OCI-LY3 (cell line): ENCODE data around the gene IZUMO4.

ENCODE experiments used
- H2AFZ ChIP-seq: fragments of 200-600, 300-600 bp; shearing (Covaris generic); 2 replicates; pipeline ENCODE4 v1.6.0; 2014; ENCODE audit warnings: antibody characterized with exemption, low read depth, low read length
- H3K27ac ChIP-seq: fragments of 200-600, 300-600 bp; sonication (generic); 2 replicates; pipeline ENCODE4 v1.5.1; 2014; ENCODE audit warnings: mild to moderate bottlenecking, low read length, moderate library complexity, mixed read lengths
- H3K27me3 ChIP-seq: fragments of 200-600, 300-600 bp; sonication (generic); 2 replicates; pipeline ENCODE4 v1.6.1; 2014; ENCODE audit warnings: low read depth, low read length, mixed read lengths
- H3K36me3 ChIP-seq: fragments of 200-600, 300-600 bp; sonication (generic); replicated peaks from 2 replicates; pipeline ENCODE3; 2014; ENCODE audit warnings: low read depth, low read length, mixed read lengths
- H3K4me1 ChIP-seq: fragments of 300-600, 200-600 bp; sonication (generic); 2 replicates; pipeline ENCODE4 v1.6.1; 2014; ENCODE audit warnings: low read length, mixed read lengths
- H3K4me2 ChIP-seq: fragments of 200-600, 300-600 bp; sonication (generic); 2 replicates; pipeline ENCODE4 v1.6.1; 2014; ENCODE audit warnings: low read length, mixed read lengths
- H3K4me3 ChIP-seq: fragments of 300-600, 200-600 bp; sonication (generic); 2 replicates; pipeline ENCODE4 v1.5.1; 2014; ENCODE audit warnings: antibody characterized with exemption, mild to moderate bottlenecking, low read length, moderate library complexity
- H3K79me2 ChIP-seq: fragments of 300-600, 200-600 bp; shearing (Covaris generic); 2 replicates; pipeline ENCODE4 v1.6.1; 2014; ENCODE audit warnings: mild to moderate bottlenecking, low read length, mixed read lengths
- H3K9ac ChIP-seq: fragments of 300-600, 200-600 bp; shearing (Covaris generic); 2 replicates; pipeline ENCODE4 v1.6.0; 2014; ENCODE audit warnings: mild to moderate bottlenecking, low read length, moderate library complexity
- H3K9me3 ChIP-seq: fragments of 200-600, 300-600 bp; shearing (Covaris generic); 2 replicates; pipeline ENCODE4 v1.6.1; 2014; ENCODE audit warnings: low read length, mixed read lengths; ENCODE audit not compliant: insufficient read depth
- H4K20me1 ChIP-seq: fragments of 200-600, 300-600 bp; sonication (generic); 2 replicates; pipeline ENCODE4 v1.6.1; 2016; ENCODE audit warnings: low read length, mixed read lengths; ENCODE audit not compliant: insufficient read depth
- EZH2phosphoT487 ChIP-seq: fragments of 200-600 bp; shearing (Covaris generic); IDR thresholded peaks from 2 replicates; pipeline ENCODE4 v1.6.1; 2018; ENCODE audit warnings: antibody characterized with exemption, mixed run types, low read depth
- TF ChIP-seq, protein P1 (sequence below): fragments of 200-600, 300-600 bp; sonication (generic); IDR thresholded peaks from 2 replicates; pipeline ENCODE4 v1.5.1; 2014; ENCODE audit warnings: antibody characterized with exemption, low read length, low read depth

The IZUMO4 gene

DNA sequence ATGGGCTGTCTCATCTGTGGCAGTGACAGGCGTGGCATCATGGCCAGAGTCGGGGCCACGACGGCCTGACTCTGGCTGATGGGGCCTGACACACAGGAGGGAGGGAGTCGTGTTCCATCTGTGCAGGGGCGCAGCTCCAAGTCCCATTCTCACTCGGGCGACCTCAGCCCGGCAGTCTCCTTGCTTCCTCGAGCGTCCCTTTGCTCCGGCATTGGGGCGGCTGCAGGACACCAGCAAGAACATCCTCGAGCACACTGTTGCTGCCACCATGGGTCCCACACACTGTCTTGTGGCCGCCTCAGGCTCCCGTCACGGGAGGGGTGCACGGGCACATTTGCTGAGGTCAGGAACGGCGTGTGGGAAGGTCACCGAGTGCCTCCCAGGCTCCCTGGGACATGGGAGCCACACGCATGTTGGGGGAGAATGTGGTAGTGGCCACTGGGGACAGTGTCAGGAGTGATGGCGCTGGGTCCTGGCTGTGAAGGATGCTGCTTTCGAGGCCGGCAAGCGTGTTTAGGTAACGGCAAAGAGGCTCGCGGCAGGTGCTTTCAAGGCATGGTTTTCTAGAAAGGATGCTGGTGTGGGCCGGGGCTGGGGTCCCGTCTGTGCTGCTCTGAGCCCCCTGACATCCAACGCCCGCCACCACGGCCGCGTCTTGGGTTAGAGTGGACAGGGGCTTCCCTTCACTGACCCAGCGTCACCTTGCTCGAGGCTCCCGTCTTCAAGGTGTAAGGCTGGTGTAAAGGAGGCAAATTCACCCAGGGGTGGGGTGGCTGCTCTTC is 3.4 kb downstream of the IZUMO4 start:
- H3K4me2 ChIP-seq, result no peak overlapping the region
- H3K36me3 ChIP-seq, result peaks cover 50% of the 10 kb centered on the region
- no peak overlapping the region for H2AFZ ChIP-seq
- H4K20me1 ChIP-seq, result peaks cover 10% of the 10 kb centered on the region
- H3K9ac ChIP-seq, result no peak overlapping the region
- peaks cover 17% of the 10 kb centered on the region for H3K4me1 ChIP-seq
- no peaks in the 10 kb centered on the region for H3K27me3 ChIP-seq
- TF ChIP-seq, protein P1, sequence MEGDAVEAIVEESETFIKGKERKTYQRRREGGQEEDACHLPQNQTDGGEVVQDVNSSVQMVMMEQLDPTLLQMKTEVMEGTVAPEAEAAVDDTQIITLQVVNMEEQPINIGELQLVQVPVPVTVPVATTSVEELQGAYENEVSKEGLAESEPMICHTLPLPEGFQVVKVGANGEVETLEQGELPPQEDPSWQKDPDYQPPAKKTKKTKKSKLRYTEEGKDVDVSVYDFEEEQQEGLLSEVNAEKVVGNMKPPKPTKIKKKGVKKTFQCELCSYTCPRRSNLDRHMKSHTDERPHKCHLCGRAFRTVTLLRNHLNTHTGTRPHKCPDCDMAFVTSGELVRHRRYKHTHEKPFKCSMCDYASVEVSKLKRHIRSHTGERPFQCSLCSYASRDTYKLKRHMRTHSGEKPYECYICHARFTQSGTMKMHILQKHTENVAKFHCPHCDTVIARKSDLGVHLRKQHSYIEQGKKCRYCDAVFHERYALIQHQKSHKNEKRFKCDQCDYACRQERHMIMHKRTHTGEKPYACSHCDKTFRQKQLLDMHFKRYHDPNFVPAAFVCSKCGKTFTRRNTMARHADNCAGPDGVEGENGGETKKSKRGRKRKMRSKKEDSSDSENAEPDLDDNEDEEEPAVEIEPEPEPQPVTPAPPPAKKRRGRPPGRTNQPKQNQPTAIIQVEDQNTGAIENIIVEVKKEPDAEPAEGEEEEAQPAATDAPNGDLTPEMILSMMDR, result no peak
- TF ChIP-seq EZH2phosphoT487, result no peak
- H3K4me3 ChIP-seq, result no peak overlapping the region
- H3K9me3 ChIP-seq, result no peaks in the 10 kb centered on the region
- peaks cover 37% of the 10 kb centered on the region for H3K79me2 ChIP-seq
- H3K27ac ChIP-seq, result no peak overlapping the region

- H3K4me2 ChIP-seq, result no peak overlapping the region
- peaks cover 10% of the 10 kb centered on the region for H4K20me1 ChIP-seq
- H3K79me2 ChIP-seq, result peaks cover 33% of the 10 kb centered on the region
- no peak overlapping the region for H2AFZ ChIP-seq
- H3K27ac ChIP-seq, result no peak overlapping the region
- no peak overlapping the region for H3K9ac ChIP-seq
- H3K4me3 ChIP-seq, result no peak overlapping the region
- H3K4me1 ChIP-seq, result peaks cover 17% of the 10 kb centered on the region
- H3K36me3 ChIP-seq, result peaks cover 54% of the 10 kb centered on the region
- TF ChIP-seq EZH2phosphoT487, result no peak
- TF ChIP-seq, protein P1, result no peak
- H3K27me3 ChIP-seq, result no peaks in the 10 kb centered on the region
- no peaks in the 10 kb centered on the region for H3K9me3 ChIP-seq
These were observed 4.0 kb downstream of the IZUMO4 start for GRCh38 chr19:2100719-2101061.

DNA sequence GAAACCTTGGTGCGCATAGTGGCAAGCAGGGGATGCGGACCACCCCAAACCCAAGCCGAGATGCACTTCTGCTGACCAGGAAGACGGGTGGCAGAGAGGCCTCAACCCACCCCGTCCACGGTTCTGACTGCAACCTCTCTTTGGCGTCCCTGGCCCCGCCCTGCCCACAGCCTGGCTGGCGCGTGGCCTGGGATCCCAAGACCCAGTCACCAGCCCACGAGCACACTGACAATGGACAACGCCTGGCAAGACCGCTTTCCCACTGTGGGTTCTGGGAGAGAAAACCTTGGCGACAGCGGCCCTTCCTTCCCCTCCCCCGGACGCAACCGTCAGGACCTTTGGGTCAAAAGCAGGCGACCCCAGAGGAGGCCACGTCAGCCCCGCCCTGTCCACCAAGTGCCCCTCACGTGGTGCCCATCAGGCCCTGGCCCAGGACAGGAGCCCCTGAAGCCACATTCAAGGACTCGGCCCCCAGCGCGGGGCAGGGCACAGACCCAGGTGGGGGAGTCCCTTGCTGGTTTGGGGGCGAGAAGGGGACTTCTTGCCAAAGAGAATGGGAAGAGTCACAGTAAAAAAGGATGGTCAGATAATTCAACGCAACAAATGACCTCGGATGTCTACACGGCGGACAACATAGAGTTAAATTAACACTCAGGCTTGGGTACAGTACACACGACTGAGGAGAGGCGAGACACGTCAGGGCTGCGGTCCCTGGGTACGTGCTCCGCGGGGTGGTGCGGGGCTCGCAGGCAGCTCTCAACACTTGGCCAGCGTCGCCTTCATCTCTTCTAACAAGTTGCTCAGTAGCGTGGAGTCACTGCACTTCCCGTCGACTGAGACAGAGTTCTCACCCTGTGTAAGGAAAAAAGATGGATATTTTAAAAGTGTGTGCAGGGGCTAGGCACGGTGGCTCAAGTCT is 5.0 kb downstream of the IZUMO4 start:
- Histone ChIP-seq H3K4me3 (no peak overlapping the region), H4K20me1 (peaks cover 10% of the 10 kb centered on the region), H3K27me3 (no peaks in the 10 kb centered on the region), H2AFZ (no peak overlapping the region), H3K27ac (no peak overlapping the region), H3K9ac (no peak overlapping the region), H3K4me1 (peaks cover 17% of the 10 kb centered on the region), H3K79me2 (peaks cover 29% of the 10 kb centered on the region), H3K4me2 (no peak overlapping the region), H3K36me3 (peaks cover 64% of the 10 kb centered on the region), H3K9me3 (no peaks in the 10 kb centered on the region)
- no peak for TF ChIP-seq EZH2phosphoT487
- TF ChIP-seq, protein P1, result no peak

DNA sequence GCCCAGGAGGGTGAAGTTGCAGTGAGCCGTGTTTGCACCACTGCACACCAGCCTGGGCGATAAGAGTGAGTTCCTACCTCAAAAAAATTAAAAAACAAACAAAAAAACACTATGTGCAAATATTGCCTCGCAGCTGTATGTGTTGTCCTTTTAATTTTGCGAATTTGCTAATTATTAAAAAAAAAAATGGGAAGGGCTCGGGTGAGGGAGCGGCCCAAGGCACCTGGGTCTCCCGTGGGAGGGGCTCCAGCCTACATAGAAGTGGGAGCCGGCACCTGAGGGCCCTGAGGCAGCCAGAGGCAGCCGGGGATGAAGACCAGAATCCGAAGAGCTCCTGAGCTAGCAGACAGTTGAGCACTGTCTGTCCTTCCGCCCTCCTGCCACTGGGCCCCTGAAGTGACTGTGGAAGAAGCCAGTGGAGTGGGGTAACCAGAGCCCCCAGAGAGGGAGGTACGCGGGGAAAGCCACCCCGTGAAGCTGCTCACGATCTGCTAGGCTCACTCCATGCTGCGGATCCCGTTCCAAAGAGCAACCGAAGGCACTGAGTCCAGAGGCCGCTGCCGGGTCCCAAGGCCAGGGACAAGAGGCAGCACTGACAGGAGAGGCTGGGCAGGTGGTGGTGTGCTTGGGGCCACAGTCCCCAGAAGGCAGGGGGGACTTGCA is 6.5 kb downstream of the IZUMO4 start:
- Histone ChIP-seq H3K36me3 (peaks cover 69% of the 10 kb centered on the region), H4K20me1 (peaks cover 10% of the 10 kb centered on the region), H3K27me3 (no peaks in the 10 kb centered on the region), H3K79me2 (peaks cover 23% of the 10 kb centered on the region), H3K9me3 (no peaks in the 10 kb centered on the region), H3K4me3 (no peak overlapping the region), H2AFZ (no peak overlapping the region), H3K27ac (no peak overlapping the region), H3K9ac (no peak overlapping the region), H3K4me1 (peaks cover 8% of the 10 kb centered on the region), H3K4me2 (no peak overlapping the region)
- TF ChIP-seq, protein P1, result no peak
